HG03575 (cell line): ENCODE data around the gene SIK1.

Experiments used
- ATAC-seq: cut with Tn5 transposase; IDR thresholded peaks from one replicate; pipeline ENCODE4 v1.9.1; 2021; ENCODE audit not compliant: unreplicated experiment, insufficient number of reproducible peaks, low FRiP score; ENCODE audit errors: extremely low read depth

Gene SIK1

GRCh38 chr21:43371786-43372185 lies 55.1 kb downstream of the SIK1 start:
- no peak for ATAC-seq

GRCh38 chr21:43370888-43371570 lies 55.9 kb downstream of the SIK1 start:
- no peak for ATAC-seq

DNA sequence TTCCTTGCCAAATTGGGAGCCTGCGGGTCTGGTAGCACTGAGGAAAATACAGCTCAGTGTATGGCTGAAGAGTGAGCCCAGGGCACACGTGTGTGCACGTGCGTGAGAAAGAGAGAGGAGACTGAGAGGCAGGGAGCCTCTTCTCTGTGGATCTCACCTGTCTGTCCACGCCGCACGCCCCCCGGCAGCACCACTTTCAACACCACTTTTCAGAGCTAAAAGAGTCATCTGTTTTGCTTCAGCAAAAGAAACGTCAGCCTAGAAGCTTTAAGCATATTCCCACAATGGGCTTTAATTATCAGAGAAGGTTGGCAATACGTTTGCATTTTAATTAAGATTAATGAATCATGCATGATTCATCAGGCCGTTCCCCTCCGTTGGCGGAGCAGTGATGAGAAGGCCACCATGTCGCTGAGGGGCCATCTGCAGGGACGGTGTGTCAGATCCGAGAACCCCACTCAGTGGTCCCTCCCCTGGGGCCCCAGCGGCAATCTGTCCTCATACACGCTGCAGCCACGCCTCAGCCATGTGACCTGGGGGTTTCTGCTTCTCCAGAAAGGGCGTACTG lies 56.8 kb downstream of the SIK1 start:
- no peak for ATAC-seq

- no peak for ATAC-seq
These were observed 57.3 kb downstream of the SIK1 start for GRCh38 chr21:43369596-43370090.

DNA sequence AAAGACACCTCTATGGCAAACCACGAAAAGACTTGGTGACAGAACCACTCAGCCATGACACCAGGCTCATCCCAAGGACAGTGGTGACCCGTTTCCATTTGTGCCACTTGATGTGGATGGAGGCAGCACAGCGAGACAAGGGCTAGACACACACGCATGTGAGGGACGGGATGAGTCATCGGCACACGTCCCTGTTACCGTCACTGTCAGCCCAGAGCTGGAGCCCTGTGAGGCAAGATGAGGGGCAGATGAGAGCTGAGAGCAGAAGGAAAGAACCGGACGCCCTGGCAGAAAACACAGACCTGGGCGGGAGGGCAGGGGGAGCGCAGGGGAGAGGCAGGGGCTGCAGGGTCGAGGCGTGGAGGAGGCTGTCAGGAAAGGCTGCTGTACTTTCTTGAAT lies 57.8 kb downstream of the SIK1 start:
- ATAC-seq = no peak

DNA sequence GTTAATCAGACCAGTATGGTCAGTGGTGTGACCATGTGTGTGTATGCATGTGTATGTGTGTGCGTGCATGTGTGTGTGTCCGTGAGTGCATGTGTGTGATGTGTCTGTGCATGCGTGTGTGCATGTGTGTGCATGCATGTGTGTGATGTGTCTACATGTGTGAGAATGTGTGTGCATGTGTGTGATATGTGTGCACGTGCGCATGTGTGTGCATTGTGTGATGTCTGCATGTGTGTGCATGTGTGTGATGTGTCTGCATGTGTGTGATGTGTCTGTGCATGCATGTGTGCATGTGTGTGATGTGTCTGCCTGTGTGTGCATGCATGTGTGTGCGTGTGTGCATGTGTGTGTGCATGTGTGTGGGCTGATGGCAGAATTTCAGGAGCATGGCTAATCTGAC lies 58.2 kb downstream of the SIK1 start:
- ATAC-seq = no peak

DNA sequence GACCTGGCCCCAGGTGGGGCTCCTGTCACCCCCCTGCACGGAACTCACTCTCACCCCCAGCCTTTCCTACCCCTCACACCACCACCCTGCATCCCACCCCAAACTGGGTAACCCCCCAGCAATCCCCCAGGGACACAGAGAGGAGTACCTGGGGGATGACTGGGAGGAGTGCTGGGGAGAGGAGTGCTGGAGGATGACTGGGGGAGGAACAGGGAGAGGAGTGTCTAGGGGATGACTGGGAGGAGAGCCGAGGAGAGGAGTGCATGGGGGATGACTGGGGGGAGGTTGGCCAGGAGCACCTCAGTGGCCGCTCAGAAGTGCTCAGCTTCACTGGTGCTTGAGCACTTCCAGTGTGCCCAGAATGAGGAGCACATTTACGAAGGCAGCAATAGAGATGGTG lies 59.1 kb downstream of the SIK1 start:
- no peak for ATAC-seq

DNA sequence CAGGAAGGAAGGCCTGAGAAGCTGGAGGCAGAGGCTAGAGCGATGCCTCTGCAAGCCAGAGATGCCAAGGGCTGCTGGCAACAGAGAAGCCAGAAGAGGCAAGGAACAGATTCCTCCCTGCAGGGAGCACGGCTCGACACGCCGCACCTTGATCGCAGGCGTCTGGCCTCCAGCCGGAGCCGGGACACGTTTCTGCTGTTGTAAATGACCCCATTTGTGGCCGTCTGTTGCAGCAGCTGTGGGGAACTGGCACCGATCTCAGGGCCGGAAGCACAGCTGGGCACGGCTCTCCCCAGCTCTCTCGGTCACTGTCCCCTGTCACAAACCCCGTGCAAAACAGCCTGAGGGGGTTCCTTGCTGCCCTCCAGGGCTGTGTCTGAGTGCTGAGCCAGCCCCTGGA lies 59.6 kb downstream of the SIK1 start:
- ATAC-seq = no peak

- no peak for ATAC-seq
These were observed 60.3 kb downstream of the SIK1 start for GRCh38 chr21:43366656-43367055.

- no peak for ATAC-seq
These were observed 61.1 kb downstream of the SIK1 start for GRCh38 chr21:43365611-43366426.

- ATAC-seq = no peak
These were observed 62.0 kb downstream of the SIK1 start for GRCh38 chr21:43364851-43365424.
